Effector memory CD4-positive, alpha-beta T cell (primary cell): ENCODE results near the gene OTULINL.
"Not testable (repeated sequence)": the region's sequence is repeated elsewhere in the genome, so short reads cannot be mapped to it uniquely, and the experiment has no call there.

ENCODE experiments used
- DNase-seq, 3 donors: peaks; one replicate each; pipeline ENCODE4 v3.0.0-alpha.2; 2020
- H3K27ac ChIP-seq: 2 replicates; pipeline ENCODE4 v1.7.0; 2013; ENCODE audit warnings: mild to moderate bottlenecking, low read length, moderate library complexity; ENCODE audit not compliant: insufficient read depth, poor library complexity, severe bottlenecking
- H3K27me3 ChIP-seq: replicated peaks from 2 replicates; pipeline ENCODE4 v1.7.0; 2013; ENCODE audit warnings: mild to moderate bottlenecking, low read length; ENCODE audit not compliant: insufficient read depth, control insufficient read depth, poor library complexity, severe bottlenecking
- H3K36me3 ChIP-seq: 2 replicates; pipeline ENCODE4 v1.7.0; 2013; ENCODE audit warnings: mild to moderate bottlenecking, low read length, moderate library complexity; ENCODE audit not compliant: control insufficient read depth, insufficient read depth
- H3K4me1 ChIP-seq: 2 replicates; pipeline ENCODE4 v1.7.0; 2013; ENCODE audit warnings: low read length, mild to moderate bottlenecking; ENCODE audit not compliant: control insufficient read depth, insufficient read depth, poor library complexity, severe bottlenecking
- H3K4me3 ChIP-seq: 2 replicates; pipeline ENCODE4 v1.7.0; 2013; ENCODE audit warnings: low read length, low read depth, mild to moderate bottlenecking; ENCODE audit not compliant: insufficient read depth, poor library complexity, severe bottlenecking
- H3K9me3 ChIP-seq: 2 replicates; pipeline ENCODE4 v1.7.0; 2013; ENCODE audit warnings: mild to moderate bottlenecking, low read length, moderate library complexity; ENCODE audit not compliant: control insufficient read depth
- total RNA-seq, 3 donors: gene quantifications; one replicate each; lab custom pipeline; 2026; lab: John Stamatoyannopoulos, UW

The OTULINL gene
- 30.7 to 41.2 (median 33.9) reads per million in 3 donors for total RNA-seq

- Histone ChIP-seq H3K4me3 (peak within 1 kb of the TSS; percentile 90), H3K9me3 (no peaks in the 10 kb centered on the region), H3K4me1 (peaks cover 4% of the 10 kb centered on the region), H3K36me3 (no peaks in the 10 kb centered on the region), H3K27ac (peak within 1 kb of the TSS; percentile 84), H3K27me3 (no peaks in the 10 kb centered on the region)
- DNase-seq = peak; percentile 66 to 79 (median 76)
These were observed at the start of gene OTULINL for GRCh38 chr5:14581106-14581890. OTULINL (plus strand) TSS chr5:14581792; CDS start chr5:14581895, 103 bp downstream.

DNA sequence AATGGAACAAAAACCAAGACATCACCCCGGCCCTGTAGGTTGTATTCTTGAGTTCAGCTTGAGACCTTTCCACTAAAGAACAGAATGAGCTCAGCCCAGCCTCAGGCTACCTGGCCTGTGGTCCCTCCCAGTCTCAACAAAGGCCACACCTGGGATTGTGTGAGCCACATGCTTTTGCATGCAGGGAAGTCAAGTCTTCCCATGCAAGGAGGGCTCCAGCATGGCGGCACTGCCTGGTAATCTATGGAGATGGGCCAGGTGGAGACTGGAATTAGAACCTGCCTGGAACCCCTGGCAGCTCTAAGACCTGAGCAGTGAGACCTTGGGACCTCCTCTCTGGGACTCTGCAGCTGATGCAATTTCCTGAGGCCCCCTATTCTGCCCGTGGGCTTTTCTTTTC, 49.4 kb upstream of the OTULINL start:
- H3K4me3 ChIP-seq = no peak overlapping the region
- H3K9me3 ChIP-seq = no peaks in the 10 kb centered on the region
- no peaks in the 10 kb centered on the region for H3K36me3 ChIP-seq
- no peaks in the 10 kb centered on the region for H3K27me3 ChIP-seq
- DNase-seq = no peak
- no peaks in the 10 kb centered on the region for H3K4me1 ChIP-seq
- H3K27ac ChIP-seq = no peak overlapping the region

DNA sequence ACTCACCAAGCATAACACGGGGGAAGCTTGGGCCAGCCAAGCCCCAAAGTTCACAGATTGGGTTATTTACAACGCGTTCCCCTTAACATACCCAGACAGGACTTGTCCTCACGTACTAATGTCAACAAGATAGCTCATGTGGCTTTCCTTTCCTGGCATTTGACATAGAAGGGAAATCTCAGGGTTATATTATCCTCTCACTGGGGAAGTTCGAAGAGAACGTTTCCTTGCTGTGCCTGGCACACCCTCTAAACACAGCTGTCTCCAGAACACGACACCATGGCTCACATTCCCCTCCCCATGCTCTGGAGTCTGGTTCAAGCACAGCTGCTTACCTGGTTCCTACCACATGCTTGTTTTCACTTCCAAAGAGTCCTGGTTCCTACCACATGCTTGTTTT, 46.8 kb upstream of the OTULINL start:
- no peak overlapping the region for H3K27ac ChIP-seq
- no peaks in the 10 kb centered on the region for H3K9me3 ChIP-seq
- no peak overlapping the region for H3K4me3 ChIP-seq
- H3K4me1 ChIP-seq = no peaks in the 10 kb centered on the region
- no peak for DNase-seq
- H3K36me3 ChIP-seq = no peaks in the 10 kb centered on the region
- H3K27me3 ChIP-seq = no peaks in the 10 kb centered on the region

GRCh38 chr5:14545308-14545707, 36.3 kb upstream of the OTULINL start:
- Histone ChIP-seq H3K27ac (no peak overlapping the region), H3K36me3 (no peaks in the 10 kb centered on the region), H3K4me3 (no peak overlapping the region), H3K27me3 (no peaks in the 10 kb centered on the region), H3K4me1 (no peaks in the 10 kb centered on the region), H3K9me3 (no peaks in the 10 kb centered on the region)
- DNase-seq = no peak

GRCh38 chr5:14545862-14546261, 35.7 kb upstream of the OTULINL start:
- no peak for DNase-seq
- H3K4me3 ChIP-seq = no peak overlapping the region

GRCh38 chr5:14547666-14548065, 33.9 kb upstream of the OTULINL start:
- Histone ChIP-seq H3K27me3 (no peaks in the 10 kb centered on the region), H3K9me3 (no peaks in the 10 kb centered on the region), H3K27ac (no peak overlapping the region), H3K36me3 (no peaks in the 10 kb centered on the region), H3K4me3 (no peak overlapping the region), H3K4me1 (no peaks in the 10 kb centered on the region)
- no peak for DNase-seq

More at GRCh38 chr5:14545862-14546261, 35.7 kb upstream of the OTULINL start:
- H3K27me3 ChIP-seq = no peaks in the 10 kb centered on the region
- H3K4me1 ChIP-seq = no peaks in the 10 kb centered on the region
- H3K27ac ChIP-seq = no peak overlapping the region
- H3K36me3 ChIP-seq = no peaks in the 10 kb centered on the region
- no peaks in the 10 kb centered on the region for H3K9me3 ChIP-seq

GRCh38 chr5:14551211-14551610, 30.4 kb upstream of the OTULINL start:
- no peaks in the 10 kb centered on the region for H3K36me3 ChIP-seq
- no peaks in the 10 kb centered on the region for H3K4me1 ChIP-seq
- H3K27ac ChIP-seq = no peak overlapping the region
- no peak overlapping the region for H3K4me3 ChIP-seq
- H3K27me3 ChIP-seq = no peaks in the 10 kb centered on the region
- no peaks in the 10 kb centered on the region for H3K9me3 ChIP-seq
- DNase-seq = no peak

- H3K4me1 ChIP-seq = no peaks in the 10 kb centered on the region
- H3K36me3 ChIP-seq = no peaks in the 10 kb centered on the region
- H3K27ac ChIP-seq = no peak overlapping the region
- no peaks in the 10 kb centered on the region for H3K9me3 ChIP-seq
- no peaks in the 10 kb centered on the region for H3K27me3 ChIP-seq
- no peak for DNase-seq
- H3K4me3 ChIP-seq = no peak overlapping the region
These were observed 29.6 kb upstream of the OTULINL start for GRCh38 chr5:14552017-14552416.

- H3K36me3 ChIP-seq, H3K27ac ChIP-seq, H3K4me3 ChIP-seq, DNase-seq, H3K9me3 ChIP-seq, H3K27me3 ChIP-seq, H3K4me1 ChIP-seq: not testable (repeated sequence)
These were observed 27.3 kb upstream of the OTULINL start for GRCh38 chr5:14554288-14554687.

GRCh38 chr5:14556015-14556414, 25.6 kb upstream of the OTULINL start:
- no peaks in the 10 kb centered on the region for H3K4me1 ChIP-seq
- H3K4me3 ChIP-seq = no peak overlapping the region
- no peak overlapping the region for H3K27ac ChIP-seq
- no peaks in the 10 kb centered on the region for H3K9me3 ChIP-seq
- no peaks in the 10 kb centered on the region for H3K27me3 ChIP-seq
- no peaks in the 10 kb centered on the region for H3K36me3 ChIP-seq
- DNase-seq = no peak
